T-helper 1 cell (primary cell): Measurements from ENCODE around the gene FFAR4.

Experiments
- DNase-seq, 5 donors: peaks; one replicate each; pipeline ENCODE4 v3.0.0-alpha.2; 2012 to 2020

The FFAR4 gene

DNA sequence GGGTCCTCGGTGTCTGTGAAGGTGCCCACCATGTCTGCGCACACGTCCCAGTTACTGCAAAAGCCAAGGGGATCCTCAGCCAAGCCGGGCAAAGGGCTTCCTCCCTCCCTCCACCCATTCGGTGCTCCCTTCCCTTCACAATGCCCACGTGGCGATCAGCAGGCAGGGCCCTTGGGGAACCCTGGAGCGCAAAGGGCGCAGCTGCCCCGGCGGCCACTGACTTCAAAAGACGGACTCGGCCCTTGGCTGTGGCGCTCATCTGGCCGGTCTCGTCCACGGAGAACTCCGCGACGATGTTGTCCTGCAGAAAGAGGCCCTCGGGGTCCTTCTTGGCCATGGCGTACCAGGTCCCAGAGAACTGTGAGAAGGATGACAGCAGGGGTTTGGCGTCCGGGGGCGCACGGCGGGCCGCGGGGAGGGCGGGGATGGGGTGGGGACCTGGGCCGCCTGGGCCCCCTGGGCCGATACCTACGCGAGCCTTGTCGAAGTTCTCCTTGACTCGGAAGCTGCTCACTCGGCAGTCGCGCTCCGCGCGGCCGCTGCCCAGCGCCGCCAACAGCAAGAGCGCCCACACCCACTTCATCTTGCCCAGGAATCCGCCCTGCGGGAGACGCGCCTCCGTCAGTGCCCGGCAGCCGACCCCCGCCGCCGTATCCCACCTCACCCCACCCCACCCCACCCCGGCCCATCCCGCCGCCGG is 34.1 kb downstream of the FFAR4 start:
- DNase-seq: no peak

DNA sequence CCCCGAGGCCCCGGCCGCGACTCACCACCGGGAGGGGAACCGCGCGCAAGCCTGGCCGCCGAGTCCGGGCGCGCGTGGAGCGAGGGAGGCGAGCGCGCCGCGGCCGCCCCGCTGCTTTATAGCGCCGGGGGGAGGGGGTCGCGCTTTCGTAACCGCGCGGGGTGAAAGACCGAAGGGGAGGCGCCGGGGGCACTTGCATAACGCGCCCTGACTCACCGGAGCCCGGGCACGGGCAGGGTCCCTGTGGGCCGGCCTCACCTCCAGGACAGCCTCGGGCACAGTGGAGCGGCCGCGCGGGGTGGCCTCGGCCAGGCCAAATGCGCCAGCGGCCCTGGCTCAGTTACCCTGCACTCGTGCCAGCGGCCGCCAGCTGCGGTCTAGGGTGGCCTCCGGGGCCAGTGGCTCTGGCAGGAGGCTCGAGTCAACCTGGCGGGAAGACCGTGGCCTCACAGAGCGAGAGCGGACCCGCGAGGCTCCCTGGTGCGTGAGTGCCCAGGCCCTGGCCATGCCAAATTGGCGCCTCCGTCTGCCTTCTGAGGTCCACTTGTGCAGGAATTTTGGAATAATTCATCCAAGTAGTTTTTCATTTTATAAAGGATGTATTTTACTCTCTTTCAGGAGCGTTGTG is 34.8 kb downstream of the FFAR4 start, which contains the start of gene RBP4:
TSS of gene RBP4 (minus strand) at position 90 of the 628 bp plus-strand sequence. CDS start 207 bp downstream, outside the sequence.
- DNase-seq: no peak

GRCh38 chr10:93601774-93602162 is 35.3 kb downstream of the FFAR4 start:
- no peak for DNase-seq

DNA sequence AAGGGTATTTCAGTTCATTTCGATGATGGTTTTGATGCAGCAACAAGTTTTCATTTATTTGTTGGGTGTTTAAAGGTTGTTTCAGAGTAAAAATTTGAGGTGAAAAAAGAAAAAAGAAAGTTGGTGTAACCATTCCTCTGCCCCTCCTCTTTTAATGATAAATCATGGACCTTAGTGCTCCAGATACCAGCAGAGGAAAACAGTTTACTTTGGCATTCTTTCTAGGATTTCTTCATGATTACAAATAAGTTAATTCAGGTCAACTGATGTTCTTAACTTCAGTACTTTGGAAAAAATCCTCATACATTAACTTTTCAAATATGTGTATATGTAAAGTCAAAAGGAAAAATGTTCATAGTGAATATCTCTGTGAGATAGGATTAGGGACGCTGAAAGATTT is 36.6 kb downstream of the FFAR4 start:
- no peak for DNase-seq

DNA sequence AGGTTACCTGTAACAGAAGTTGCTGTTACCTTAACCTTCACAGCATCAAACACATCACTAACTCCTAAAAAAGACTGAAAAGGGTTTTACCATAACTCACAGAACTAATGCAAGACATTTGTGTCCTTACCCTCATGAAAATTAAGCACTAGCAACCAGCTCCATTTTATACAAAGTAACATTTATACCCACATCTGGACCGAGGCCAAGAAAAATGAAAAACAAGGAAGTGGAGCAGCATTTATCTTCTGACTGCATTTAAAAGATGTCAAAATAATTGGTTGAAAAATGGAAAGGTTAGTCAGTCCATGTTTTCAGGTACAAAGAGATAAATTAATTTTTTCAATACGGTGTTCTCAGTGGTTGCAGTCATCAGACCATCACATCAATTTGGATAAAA is 37.7 kb downstream of the FFAR4 start:
- no peak for DNase-seq

- DNase-seq: no peak
These were observed 42.0 kb downstream of the FFAR4 start for GRCh38 chr10:93608421-93608820.

- no peak for DNase-seq
These were observed 45.8 kb downstream of the FFAR4 start, which contains the start of gene PDE6C for GRCh38 chr10:93612311-93612710. TSS of gene PDE6C (plus strand) at chr10:93612537. CDS start at chr10:93612726, 189 bp downstream.

- DNase-seq: no peak
These were observed 46.7 kb downstream of the FFAR4 start for GRCh38 chr10:93613126-93613525.

DNA sequence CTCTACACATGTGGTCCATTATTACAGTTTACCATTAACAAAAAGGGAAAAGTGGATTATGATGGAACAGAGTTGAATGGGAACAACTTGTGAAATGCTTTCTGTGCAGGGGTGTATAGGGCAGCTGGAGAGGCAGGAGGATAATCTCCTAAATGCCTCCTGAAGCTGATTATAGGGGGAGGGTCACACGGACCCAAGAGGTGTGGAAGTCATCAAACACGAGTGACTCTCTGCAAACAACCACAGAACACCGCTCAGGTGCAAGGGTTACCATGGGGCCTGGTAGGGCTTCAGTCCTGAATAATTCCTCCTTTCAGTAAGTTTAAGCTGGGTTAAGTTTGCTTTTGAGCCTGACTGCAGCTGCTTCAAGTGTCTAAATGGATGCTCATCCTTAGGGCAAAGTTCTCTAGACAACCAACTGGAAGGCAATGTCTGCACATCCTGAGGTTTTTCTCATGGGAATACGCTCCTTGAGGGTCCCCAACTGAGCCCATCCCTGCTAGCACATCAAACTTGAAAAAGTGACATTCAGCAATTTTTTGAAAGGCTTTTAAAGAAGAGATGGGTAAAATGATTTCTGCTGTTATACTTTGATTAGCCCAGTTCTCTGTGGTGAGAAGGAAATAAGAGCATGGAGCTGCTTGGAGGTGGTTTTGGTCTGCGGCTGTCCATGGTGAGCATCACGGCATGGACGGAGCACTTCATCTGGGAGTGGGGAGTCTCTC is 47.8 kb downstream of the FFAR4 start:
- DNase-seq: no peak

- DNase-seq: no peak
These were observed 49.2 kb downstream of the FFAR4 start for GRCh38 chr10:93615576-93616235.

- no peak for DNase-seq
These were observed 54.5 kb downstream of the FFAR4 start for GRCh38 chr10:93620925-93621324.

- no peak for DNase-seq
These were observed 56.5 kb downstream of the FFAR4 start for GRCh38 chr10:93622942-93623341.

DNA sequence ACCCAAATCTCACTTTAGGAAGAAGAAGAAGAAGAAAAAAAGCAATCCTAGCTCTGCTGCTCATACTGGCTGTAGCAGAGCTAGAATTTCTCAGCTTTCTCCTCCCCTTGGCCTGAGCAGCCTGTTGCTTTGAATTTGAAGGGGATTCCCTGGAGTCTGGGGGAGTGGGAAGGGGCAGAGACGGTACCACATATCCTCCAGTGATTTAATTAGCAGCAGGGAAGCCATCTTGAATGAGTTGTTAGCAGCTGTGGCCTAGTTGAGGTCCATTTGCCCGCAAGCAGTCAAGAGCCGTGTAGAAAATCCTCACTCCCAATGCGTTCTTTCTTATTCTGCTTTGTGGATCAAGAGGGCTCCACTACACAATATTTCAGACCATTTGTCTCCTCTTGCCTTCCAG is 62.4 kb downstream of the FFAR4 start:
- DNase-seq: no peak

- DNase-seq: no peak
These were observed 63.3 kb downstream of the FFAR4 start for GRCh38 chr10:93629647-93630305.

- DNase-seq: no peak
These were observed 64.4 kb downstream of the FFAR4 start for GRCh38 chr10:93630625-93631557.
